CD4-positive, CD25-positive, alpha-beta regulatory T cell (primary cell): Measurements from ENCODE around the gene DOC2A. TPM values are rescaled to one million over a fixed set of nuclear protein-coding genes. Genes with fewer than 3 reads are reported as not detected.
A peak's percentile ranks its signal among the peaks of the same experiment; 100 is the strongest.

Source experiments
- ATAC-seq, 2 donors: fragments of 150-1000 bp; cut with Tn5 transposase; one replicate each; pipeline ENCODE4 v1.10.0; 2021; ENCODE audit warnings: low read depth in 2 of 2, moderate number of reproducible peaks in 2 of 2, moderate library complexity in 1 of 2
- DNase-seq, 3 donors: peaks; one replicate each; pipeline versions ENCODE4 v3.0.0 to v3.0.0-alpha.2; 2012 to 2022; ENCODE audit warnings: mixed read lengths in 1 of 3
- H3K27ac ChIP-seq: one replicate; pipeline ENCODE4 v1.7.0; 2013; ENCODE audit warnings: mild to moderate bottlenecking, low read length; ENCODE audit not compliant: insufficient read depth, poor library complexity, severe bottlenecking
- H3K27me3 ChIP-seq: one replicate; pipeline ENCODE4 v1.7.0; 2013; ENCODE audit warnings: low read length; ENCODE audit not compliant: control insufficient read depth, insufficient read depth
- H3K36me3 ChIP-seq: one replicate; pipeline ENCODE4 v1.7.0; 2013; ENCODE audit warnings: mild to moderate bottlenecking, low read length, moderate library complexity; ENCODE audit not compliant: control insufficient read depth, insufficient read depth
- H3K4me1 ChIP-seq: 2 replicates; pipeline ENCODE4 v1.7.0; 2013; ENCODE audit warnings: mild to moderate bottlenecking, low read length; ENCODE audit not compliant: insufficient read depth, control insufficient read depth, poor library complexity, severe bottlenecking
- H3K4me3 ChIP-seq: one replicate; pipeline ENCODE4 v1.7.0; 2013; ENCODE audit warnings: low read depth, mild to moderate bottlenecking, low read length, moderate library complexity
- H3K9me3 ChIP-seq, 2 experiments: 1 replicate in 1 of 2; 2 replicates in 1 of 2; pipeline ENCODE4 v1.7.0; 2013; ENCODE audit warnings: low read length in 2 of 2, mild to moderate bottlenecking in 1 of 2, moderate library complexity in 1 of 2; ENCODE audit not compliant: control insufficient read depth in 2 of 2
- H3K27ac Mint-ChIP-seq, 3 donors: one replicate each; pipeline ENCODE4 v1.8.0; 2020 to 2022; ENCODE audit warnings: mild to moderate bottlenecking in 3 of 3, mixed read lengths in 3 of 3, moderate library complexity in 2 of 3
- H3K27me3 Mint-ChIP-seq: one replicate; pipeline ENCODE4 v1.8.0; 2022; ENCODE audit warnings: mild to moderate bottlenecking, mixed read lengths
- H3K36me3 Mint-ChIP-seq: one replicate; pipeline ENCODE4 v1.8.0; 2020; ENCODE audit warnings: mixed read lengths
- H3K4me1 Mint-ChIP-seq, 4 donors: one replicate each; pipeline ENCODE4 v1.8.0; 2020 to 2022; ENCODE audit warnings: mixed read lengths in 4 of 4, mild to moderate bottlenecking in 1 of 4
- H3K4me3 Mint-ChIP-seq, 4 donors: one replicate each; pipeline ENCODE4 v1.8.0; 2020 to 2022; ENCODE audit warnings: mild to moderate bottlenecking in 4 of 4, mixed read lengths in 4 of 4, moderate library complexity in 3 of 4
- H3K9me3 Mint-ChIP-seq, 7 donors: one replicate each; pipeline ENCODE4 v1.8.0; 2020 to 2022; ENCODE audit warnings: mixed read lengths in 7 of 7, mild to moderate bottlenecking in 3 of 7, moderate library complexity in 2 of 7
- polyA plus RNA-seq, 4 donors: library from polyadenylated mRNA; unstranded; fragments of 300-500 nt; fragmentation: Illumina TruSeq; gene quantifications; one replicate each; pipeline ENCODE4 v1.2.3, GENCODE V29; 2021
- total RNA-seq: library from RNA; stranded (reverse); gene quantifications from one replicate; pipeline ENCODE4 v1.2.3, GENCODE V29; 2022

Gene DOC2A
- total and polyA plus RNA-seq, 5 donors from 2014 or later: not detected

DNA sequence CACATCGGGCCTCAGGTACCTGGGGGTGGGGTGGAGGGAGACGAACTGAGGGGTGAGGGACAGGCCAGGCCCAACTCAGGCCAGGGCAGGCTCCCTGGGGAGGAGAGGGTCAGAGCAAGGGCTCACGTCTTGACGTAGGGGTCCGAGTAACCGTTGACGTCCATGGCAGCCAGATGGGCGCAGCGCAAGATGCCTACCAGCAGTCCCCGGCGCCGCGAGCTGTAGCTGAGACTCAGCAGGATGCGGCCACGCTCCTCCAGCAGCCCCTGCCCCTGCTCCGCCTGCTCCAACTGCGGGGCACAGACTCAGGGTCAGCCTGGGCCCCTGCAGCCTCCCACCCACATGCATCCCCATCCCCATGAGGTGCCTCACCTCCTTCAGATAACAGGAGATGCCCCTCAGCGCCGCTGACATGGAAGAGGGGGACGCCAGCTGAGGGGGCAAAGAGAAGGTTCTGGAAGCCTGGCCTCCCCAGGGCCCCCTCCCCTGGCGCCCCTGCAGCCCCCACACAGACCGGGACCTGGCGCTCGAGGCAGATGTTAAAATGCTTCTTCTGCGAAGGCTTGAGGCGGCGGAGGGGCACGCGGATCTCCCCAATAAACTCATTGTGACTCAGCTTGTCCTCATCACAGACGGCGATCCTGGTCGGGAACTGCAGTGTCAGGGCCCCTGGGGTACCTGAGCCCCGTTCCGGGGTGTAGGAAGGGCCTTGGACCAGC, 4.0 kb downstream of the DOC2A start:
- no peaks in the 10 kb centered on the region for H3K27me3 ChIP-seq
- H3K27ac ChIP-seq: no peak overlapping the region
- H3K4me1 ChIP-seq: peaks cover 14% of the 10 kb centered on the region
- H3K4me3 ChIP-seq: no peak overlapping the region
- peaks cover 12% of the 10 kb centered on the region for H3K27me3 Mint-ChIP-seq
- H3K4me3 Mint-ChIP-seq: peak overlapping the region in 1 of 4 donors; percentile 47
- DNase-seq: no peak
- H3K4me1 Mint-ChIP-seq: peaks cover 0 to 17% (median 6%) of the 10 kb centered on the region in 4 donors
- no peaks in the 10 kb centered on the region for H3K9me3 Mint-ChIP-seq
- peaks cover 12% of the 10 kb centered on the region for H3K36me3 Mint-ChIP-seq
- peaks cover 5% of the 10 kb centered on the region for H3K36me3 ChIP-seq
- H3K27ac Mint-ChIP-seq: no peak overlapping the region
- no peaks in the 10 kb centered on the region for H3K9me3 ChIP-seq
- ATAC-seq: no peak

DNA sequence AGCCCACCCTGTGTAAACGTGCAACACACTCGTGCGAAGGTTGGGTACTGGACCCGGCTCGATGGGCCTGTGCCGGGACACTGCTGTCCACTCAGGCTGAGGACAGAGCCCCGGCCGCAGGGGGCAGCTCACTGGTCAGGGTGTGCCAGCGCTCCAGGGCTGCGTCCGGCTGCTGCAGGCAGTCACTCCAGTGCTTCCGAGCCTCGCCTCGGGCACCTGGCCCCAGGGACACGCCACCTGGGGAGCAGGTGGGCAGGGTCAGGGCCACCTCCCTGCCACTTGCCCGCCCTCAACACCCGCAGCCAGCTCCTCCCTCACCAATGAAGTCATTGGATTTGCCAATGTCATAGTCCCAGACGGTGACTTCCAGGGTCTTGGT, 4.7 kb downstream of the DOC2A start:
- Histone ChIP-seq H3K9me3 (no peaks in the 10 kb centered on the region), H3K27me3 (no peaks in the 10 kb centered on the region), H3K36me3 (peaks cover 5% of the 10 kb centered on the region), H3K4me3 (no peak overlapping the region), H3K4me1 (peaks cover 10% of the 10 kb centered on the region), H3K27ac (no peak overlapping the region)
- Mint-ChIP-seq H3K4me1 (peaks cover 0 to 17% (median 6%) of the 10 kb centered on the region in 4 donors), H3K36me3 (peaks cover 12% of the 10 kb centered on the region), H3K9me3 (no peaks in the 10 kb centered on the region), H3K27me3 (peaks cover 9% of the 10 kb centered on the region), H3K4me3 (no peak overlapping the region), H3K27ac (no peak overlapping the region)
- DNase-seq (no peak), ATAC-seq (no peak)

DNA sequence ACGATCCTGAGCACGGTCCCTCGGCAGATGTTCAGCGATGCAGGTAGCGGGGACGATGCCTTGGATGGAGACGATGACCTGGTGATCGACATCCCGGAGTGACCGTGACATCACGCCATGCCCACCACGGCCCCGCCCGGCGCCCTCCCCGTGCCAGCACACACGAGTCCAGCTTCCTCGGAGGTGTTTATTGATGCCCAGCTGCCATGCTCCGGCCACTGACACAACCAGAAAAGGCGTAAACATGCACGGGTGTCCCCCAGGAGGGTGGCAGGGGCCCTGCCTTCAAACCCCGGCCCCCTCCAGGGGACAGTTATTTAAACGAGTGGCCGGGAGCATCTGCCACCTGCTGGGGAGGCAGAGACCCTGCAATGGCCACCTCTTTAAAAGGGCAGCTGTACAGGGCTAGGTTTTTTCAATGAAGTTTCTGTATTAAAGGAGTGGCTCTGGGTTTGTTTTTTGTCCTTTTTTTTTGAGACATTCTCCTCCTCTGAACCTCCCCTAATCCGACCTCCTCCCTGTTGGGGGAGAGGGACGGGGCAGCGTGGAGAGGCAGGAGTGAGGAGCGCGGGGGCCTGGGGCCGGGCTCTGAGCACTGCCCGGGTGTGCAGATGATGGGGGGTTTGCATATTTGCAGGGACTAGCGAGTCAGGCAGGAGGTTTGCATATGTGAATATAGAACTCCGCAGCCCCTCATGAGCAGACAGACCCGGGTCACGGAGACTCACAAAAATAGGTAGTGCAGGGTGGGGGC, 5.3 kb downstream of the DOC2A start:
- Histone ChIP-seq H3K4me1 (peaks cover 7% of the 10 kb centered on the region), H3K36me3 (peaks cover 5% of the 10 kb centered on the region), H3K27me3 (no peaks in the 10 kb centered on the region), H3K27ac (no peak overlapping the region), H3K9me3 (no peaks in the 10 kb centered on the region), H3K4me3 (no peak overlapping the region)
- Mint-ChIP-seq H3K4me1 (peaks cover 0 to 17% (median 6%) of the 10 kb centered on the region in 4 donors), H3K27ac (no peak overlapping the region), H3K27me3 (peaks cover 7% of the 10 kb centered on the region), H3K9me3 (no peaks in the 10 kb centered on the region), H3K36me3 (peaks cover 12% of the 10 kb centered on the region), H3K4me3 (peak overlapping the region in 1 of 4 donors; percentile 35)
- ATAC-seq: peak; percentile 58 to 67
- peak; percentile 24 to 50 (median 48) for DNase-seq

DNA sequence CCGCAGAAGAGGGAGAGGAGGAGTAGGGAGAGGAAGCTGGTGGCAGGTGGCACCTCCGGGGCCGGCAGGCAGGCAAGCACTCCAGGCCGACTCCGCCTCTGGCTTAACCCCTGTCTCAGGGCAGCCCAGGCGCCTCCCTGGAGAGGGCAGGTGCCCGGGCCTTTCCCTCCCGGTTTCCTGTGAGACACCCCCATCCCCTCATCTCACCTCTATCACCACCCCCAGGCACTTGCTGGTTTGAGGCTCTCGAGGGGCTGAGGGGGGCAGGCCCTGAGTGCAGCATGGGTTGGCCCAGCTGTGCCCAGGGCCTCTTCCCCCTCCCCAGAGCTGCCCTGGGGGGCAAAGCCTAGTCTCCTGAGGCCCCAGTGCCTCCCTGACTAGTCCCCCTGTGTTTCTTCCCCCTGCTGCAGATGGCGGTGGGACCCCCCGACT, 6.0 kb downstream of the DOC2A start:
- no peaks in the 10 kb centered on the region for H3K9me3 Mint-ChIP-seq
- H3K36me3 Mint-ChIP-seq: peaks cover 12% of the 10 kb centered on the region
- H3K27me3 Mint-ChIP-seq: peaks cover 4% of the 10 kb centered on the region
- H3K27me3 ChIP-seq: no peaks in the 10 kb centered on the region
- H3K27ac ChIP-seq: no peak overlapping the region
- H3K36me3 ChIP-seq: peaks cover 8% of the 10 kb centered on the region
- no peak overlapping the region for H3K27ac Mint-ChIP-seq
- no peak overlapping the region for H3K4me3 ChIP-seq
- DNase-seq: no peak
- no peak overlapping the region for H3K4me3 Mint-ChIP-seq
- no peaks in the 10 kb centered on the region for H3K9me3 ChIP-seq
- ATAC-seq: no peak
- H3K4me1 Mint-ChIP-seq: peaks cover 0 to 18% (median 4%) of the 10 kb centered on the region in 4 donors
- peaks cover under 1% of the 10 kb centered on the region for H3K4me1 ChIP-seq

DNA sequence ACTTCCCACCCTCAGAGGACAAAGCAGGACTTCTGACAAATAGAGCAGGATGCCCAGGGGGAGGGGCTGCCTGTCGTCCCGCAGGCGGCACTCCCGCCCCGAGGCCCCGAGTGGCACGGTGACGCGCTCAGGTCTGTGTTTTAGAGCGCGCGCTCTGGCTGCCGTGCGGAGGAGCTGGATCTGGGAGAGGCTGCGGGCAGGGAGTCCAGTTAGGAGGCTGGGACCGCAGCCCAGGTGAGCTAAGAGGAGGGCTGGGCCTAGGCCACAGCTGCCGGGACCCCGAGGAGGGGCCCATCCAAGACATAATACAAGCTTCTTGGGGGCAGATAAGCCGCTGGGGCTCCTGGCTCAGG, 6.4 kb downstream of the DOC2A start:
- Histone ChIP-seq H3K27me3 (no peaks in the 10 kb centered on the region), H3K27ac (no peak overlapping the region), H3K36me3 (peaks cover 8% of the 10 kb centered on the region), H3K4me3 (no peak overlapping the region), H3K9me3 (no peaks in the 10 kb centered on the region), H3K4me1 (no peaks in the 10 kb centered on the region)
- Mint-ChIP-seq H3K4me3 (no peak overlapping the region), H3K36me3 (peaks cover 16% of the 10 kb centered on the region), H3K9me3 (no peaks in the 10 kb centered on the region), H3K27me3 (peaks cover 4% of the 10 kb centered on the region), H3K4me1 (peaks cover 0 to 22% (median 6%) of the 10 kb centered on the region in 4 donors), H3K27ac (no peak overlapping the region)
- no peak for ATAC-seq
- DNase-seq: no peak

DNA sequence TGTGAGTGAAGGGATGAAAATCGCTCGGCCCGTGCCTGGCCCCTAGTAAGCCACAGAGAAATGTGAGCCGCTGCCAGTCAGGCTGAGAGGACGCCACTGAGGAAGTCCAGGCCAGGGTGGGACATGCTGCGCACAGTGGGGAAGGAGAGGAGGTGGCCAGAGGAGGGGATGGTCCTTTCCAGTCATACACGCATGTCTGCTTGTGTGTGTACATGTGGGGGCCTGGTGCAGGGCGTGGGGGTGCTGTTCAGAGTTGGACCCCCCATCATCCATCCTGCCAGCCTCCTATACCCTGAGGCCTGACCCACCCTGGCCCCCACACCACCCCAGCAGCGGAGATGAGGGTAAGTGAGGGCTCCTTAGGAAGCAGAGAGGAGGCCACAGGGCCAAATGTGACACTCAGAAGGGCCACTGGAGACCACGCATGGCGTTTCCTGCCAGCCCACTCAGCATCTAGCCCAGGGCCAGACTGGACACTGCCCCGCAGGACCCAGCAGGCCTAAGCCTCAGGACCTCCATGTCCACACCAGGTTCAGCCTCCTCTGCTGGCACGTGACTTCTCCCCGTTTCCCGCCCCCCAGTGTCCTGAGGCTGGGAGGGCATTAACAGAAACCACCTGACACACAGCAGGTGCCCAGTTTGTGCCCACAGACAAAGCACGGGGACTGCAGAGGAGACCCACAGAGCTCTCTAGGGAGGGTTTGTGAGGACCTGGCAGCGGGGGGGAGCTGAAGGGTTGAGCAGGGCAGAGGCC, 7.0 kb downstream of the DOC2A start:
- H3K4me3 ChIP-seq: no peak overlapping the region
- no peak overlapping the region for H3K27ac ChIP-seq
- no peaks in the 10 kb centered on the region for H3K9me3 ChIP-seq
- no peaks in the 10 kb centered on the region for H3K27me3 ChIP-seq
- peaks cover 0 to 26% (median 6%) of the 10 kb centered on the region in 4 donors for H3K4me1 Mint-ChIP-seq
- H3K4me3 Mint-ChIP-seq: peak overlapping the region in 1 of 4 donors; percentile 47
- no peak for ATAC-seq
- no peak for DNase-seq
- H3K36me3 Mint-ChIP-seq: peaks cover 16% of the 10 kb centered on the region
- H3K9me3 Mint-ChIP-seq: no peaks in the 10 kb centered on the region
- H3K27me3 Mint-ChIP-seq: peaks cover under 1% of the 10 kb centered on the region
- peak overlapping the region in 2 of 3 donors; percentile 38 to 84 for H3K27ac Mint-ChIP-seq
- H3K36me3 ChIP-seq: peaks cover 8% of the 10 kb centered on the region
- H3K4me1 ChIP-seq: no peaks in the 10 kb centered on the region

DNA sequence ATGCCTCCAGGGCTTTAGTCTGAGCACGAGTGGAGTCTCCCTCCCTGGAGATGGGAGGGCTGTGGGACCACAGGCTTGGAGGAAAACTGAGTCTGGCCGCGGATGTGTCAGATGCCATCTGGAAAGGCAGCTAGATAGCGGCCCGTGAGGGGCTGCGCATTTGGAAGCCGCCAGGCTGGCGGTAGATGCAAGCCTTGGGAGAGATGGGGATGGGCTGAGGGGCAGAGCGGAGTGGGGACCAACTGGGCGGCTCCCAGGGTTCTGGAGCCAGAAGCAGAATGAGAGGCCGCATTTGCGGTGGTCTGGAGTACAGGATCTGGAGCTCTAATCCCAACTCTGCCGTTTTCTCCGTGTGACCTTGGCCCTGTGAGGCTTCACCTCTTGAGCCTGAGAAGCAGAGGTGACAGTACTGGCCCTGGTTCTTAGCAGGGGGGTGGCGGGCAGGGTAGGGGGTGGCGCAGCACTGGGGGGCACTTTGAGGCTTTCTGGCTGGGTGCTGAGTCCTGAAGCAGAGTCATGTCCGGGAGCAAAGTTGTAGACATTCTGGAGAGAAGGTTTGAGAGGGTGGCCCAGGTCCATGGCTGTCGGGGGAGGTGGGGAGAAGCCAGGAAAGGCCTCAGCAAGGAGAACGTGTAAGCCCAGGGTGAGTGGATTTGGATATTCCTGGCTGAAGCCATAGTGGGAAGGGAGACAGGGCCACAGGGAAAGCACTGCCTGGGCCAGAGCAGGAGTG, 8.0 kb downstream of the DOC2A start:
- Histone ChIP-seq H3K27ac (no peak overlapping the region), H3K9me3 (no peaks in the 10 kb centered on the region), H3K27me3 (no peaks in the 10 kb centered on the region), H3K4me3 (no peak overlapping the region), H3K4me1 (no peaks in the 10 kb centered on the region), H3K36me3 (peaks cover 8% of the 10 kb centered on the region)
- Mint-ChIP-seq H3K4me3 (peak overlapping the region in 1 of 4 donors; percentile 47), H3K4me1 (peaks cover 4 to 31% (median 8%) of the 10 kb centered on the region in 4 donors), H3K9me3 (no peaks in the 10 kb centered on the region), H3K36me3 (peaks cover 21% of the 10 kb centered on the region), H3K27ac (no peak overlapping the region), H3K27me3 (no peaks in the 10 kb centered on the region)
- no peak for DNase-seq
- ATAC-seq: no peak
